ENCODE measurements around the gene MAGEA11. TPM values are rescaled to one million over a fixed set of nuclear protein-coding genes. Genes with fewer than 3 reads are reported as not detected.

The MAGEA11 gene
- total and polyA plus RNA-seq, 2 of the 4 experiments (the other 2 are of a cell fraction), result not detected

- no CpG with 5 or more reads among the region's 2 CpGs for WGBS, 2 experiments (ENCODE audit: extremely low coverage in 2 of 2, insufficient read length in 1 of 2)
- BruUV-seq (replicated peaks), result no TSS peak
These were observed 30.7 kb upstream of the MAGEA11 start for GRCh38 chrX:149681182-149681581.

More at GRCh38 chrX:149681182-149681581, 30.7 kb upstream of the MAGEA11 start:
- ChIA-PET POLR2A (ENCODE audit: unreplicated experiment) (no interaction called here), CTCF (no interaction called here)
- no peak overlapping the region for H4K91ac ChIP-seq (ENCODE audit: insufficient read depth, low read depth, low read length)
- no peaks in the 10 kb centered on the region for H3K79me1 ChIP-seq (ENCODE audit: low read depth in 1 of 2, low read length in 2 of 2)
- no peaks in the 10 kb centered on the region for H3K4me1 ChIP-seq (ENCODE audit: control insufficient read depth, insufficient read depth, low read length)
- no peak for ATAC-seq (ENCODE audit: low read depth)
- H3K9me3 ChIP-seq (ENCODE audit: control insufficient read depth, insufficient read depth, low read length), result no peaks in the 10 kb centered on the region
- no peak for DNase-seq
- no peak overlapping the region for H3K9ac ChIP-seq (ENCODE audit: low read depth, low read length)
- H4K5ac ChIP-seq (ENCODE audit: low read depth, low read length), result no peak overlapping the region
- H3K14ac ChIP-seq (replicated peaks; ENCODE audit: low read depth, low read length), result no peak overlapping the region
- H2BK15ac ChIP-seq (ENCODE audit: low read depth, low read length), result no peak overlapping the region
- H3K4me2 ChIP-seq (ENCODE audit: low read depth, low read length), result no peak overlapping the region
- no peak overlapping the region for H3K27ac ChIP-seq (ENCODE audit: insufficient read depth, low read length)
- intact Hi-C loops (cut with micrococcal nuclease) (no loop called here), in situ Hi-C loops (cut with MboI; ENCODE audit: low sequenced_read_pairs) (no loop called here), dilution Hi-C loops (cut with HindIII; ENCODE audit: low sequenced_read_pairs, unreplicated experiment) (no loop called here)
- H2BK5ac ChIP-seq (ENCODE audit: low read depth, low read length, poor library complexity, severe bottlenecking), result no peak overlapping the region
- no peak overlapping the region for H3K23ac ChIP-seq (ENCODE audit: low read depth, low read length)
- no peaks in the 10 kb centered on the region for H3K36me3 ChIP-seq (ENCODE audit: control insufficient read depth, insufficient read depth, low read length)
- no peak overlapping the region for H2BK20ac ChIP-seq (ENCODE audit: low read depth, low read length)
- no peaks in the 10 kb centered on the region for H4K20me1 ChIP-seq (ENCODE audit: insufficient read depth, low read length)
- no peak overlapping the region for H2AK5ac ChIP-seq (ENCODE audit: low read depth, low read length)
- no peak overlapping the region for H3K18ac ChIP-seq (ENCODE audit: low read depth, low read length)
- no peak overlapping the region for H3K4me3 ChIP-seq (ENCODE audit: insufficient read depth, low read depth, low read length)
- TF ChIP-seq CEBPB (IDR thresholded peaks at IDR 0.05; ENCODE audit: low read depth, low read length), result no peak
- TF ChIP-seq MAFK (IDR thresholded peaks at IDR 0.05; ENCODE audit: low read depth, low read length), result no peak
- TF ChIP-seq RAD21 (IDR thresholded peaks at IDR 0.05; ENCODE audit: low read length), result no peak
- TF ChIP-seq POLR2A (IDR thresholded peaks at IDR 0.05; ENCODE audit: low read depth, low read length), result no peak
- no peak for TF ChIP-seq RCOR1 (IDR thresholded peaks at IDR 0.05; ENCODE audit: insufficient replicate concordance, low read length)
- no peak for TF ChIP-seq FOS (IDR thresholded peaks at IDR 0.05; ENCODE audit: low read depth, low read length)
- TF ChIP-seq RFX5 (IDR thresholded peaks at IDR 0.05; ENCODE audit: low read depth, low read length), result no peak
- H2BK120ac ChIP-seq (ENCODE audit: low read depth, low read length), result no peak overlapping the region
- H2AK9ac ChIP-seq (replicated peaks; ENCODE audit: low read depth, low read length, poor library complexity), result no peak overlapping the region
- H4K8ac ChIP-seq (ENCODE audit: low read depth in 2 of 2, low read length in 2 of 2), result no peak overlapping the region
- no peak overlapping the region for H3K56ac ChIP-seq (ENCODE audit: extremely low read depth, insufficient read depth, low read length)
- no peak overlapping the region for H3K4ac ChIP-seq (ENCODE audit: low read depth, low read length)
- no peaks in the 10 kb centered on the region for H3K9me1 ChIP-seq (ENCODE audit: insufficient read depth, low read length)
- no peak overlapping the region for H2AFZ ChIP-seq (replicated peaks; ENCODE audit: low read length, poor library complexity)
- no peaks in the 10 kb centered on the region; the same call in 1 of the 2 replicates for H3K27me3 ChIP-seq (ENCODE audit: control insufficient read depth, insufficient read depth, low read length)
